HT1080 (cell line): ENCODE data around the gene PID1. TPM values are rescaled to one million over a fixed set of nuclear protein-coding genes. Genes with fewer than 3 reads are reported as not detected.

ENCODE experiments used
- DNase-seq: peaks from one replicate; pipeline ENCODE4 v3.0.0-alpha.2; 2015; ENCODE audit warnings: low read depth
- total RNA-seq: library from RNA; depleted of rRNA; stranded (reverse); fragments of >200 nt; shearing (Covaris generic); gene quantifications from 2 replicates; pipeline ENCODE4 v1.2.3, GENCODE V29; 2014

Gene PID1
- total RNA-seq, 1 experiment from 2014 or later: 4.6 TPM

DNA sequence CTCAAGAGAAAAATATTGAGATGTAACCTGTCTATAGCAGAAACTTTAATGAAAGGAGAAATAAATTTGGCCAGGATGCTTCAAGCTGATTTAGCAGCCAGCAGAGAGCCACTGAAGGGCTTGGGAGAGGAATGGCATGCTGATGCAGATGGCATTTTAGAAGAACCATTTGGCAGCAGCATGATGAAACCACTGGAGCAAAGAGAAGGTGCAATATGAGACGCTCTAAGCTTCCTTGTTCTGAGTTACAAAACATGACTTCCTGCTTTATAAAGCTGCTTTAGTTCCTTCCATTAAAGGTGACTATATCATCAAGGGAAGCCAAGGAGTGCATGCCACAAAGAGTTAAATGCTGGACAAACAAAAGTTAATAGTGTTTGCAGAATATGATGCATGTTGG is 189.7 kb downstream of the PID1 start:
- peak; percentile 26 for DNase-seq

- peak; percentile 47 for DNase-seq
Observed at GRCh38 chr2:229080172-229080571, 190.9 kb downstream of the PID1 start.

DNA sequence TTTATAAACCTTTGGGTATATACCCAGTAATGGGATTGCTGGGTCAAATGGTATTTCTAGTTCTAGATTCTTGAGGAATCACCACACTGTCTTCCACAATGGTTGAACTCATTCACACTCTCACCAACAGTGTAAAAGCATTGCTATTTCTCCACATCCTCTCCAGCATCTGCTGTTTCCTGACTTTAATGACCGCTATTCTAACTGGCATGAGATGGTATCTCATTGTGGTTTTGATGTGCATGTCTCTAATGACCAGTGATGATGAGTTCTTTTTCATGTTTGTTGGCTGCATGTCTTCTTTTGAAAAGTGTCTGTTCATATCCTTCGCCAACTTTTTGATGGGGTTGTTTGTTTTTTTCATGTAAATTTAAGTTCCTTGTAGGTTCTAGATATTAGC is 194.2 kb downstream of the PID1 start:
- peak; percentile 3 for DNase-seq

DNA sequence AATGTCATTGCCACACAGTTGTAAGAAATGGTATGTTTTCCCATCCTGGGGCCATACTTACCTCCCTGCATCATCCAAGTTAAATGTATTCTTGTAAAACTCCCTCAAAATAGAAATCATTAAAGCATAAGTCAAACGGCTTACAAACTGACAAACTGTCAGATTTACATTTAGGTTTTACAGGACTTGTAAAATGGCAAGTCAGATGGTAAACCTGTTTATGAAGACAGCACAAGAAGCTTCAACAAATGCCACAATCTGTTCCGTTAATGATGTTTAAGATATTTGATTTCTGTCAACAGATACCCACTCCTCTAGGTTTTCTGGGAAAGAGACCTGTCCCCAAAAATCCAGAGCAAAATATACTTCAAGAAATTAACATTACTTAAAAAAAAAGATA is 197.2 kb downstream of the PID1 start:
- DNase-seq: no peak

DNA sequence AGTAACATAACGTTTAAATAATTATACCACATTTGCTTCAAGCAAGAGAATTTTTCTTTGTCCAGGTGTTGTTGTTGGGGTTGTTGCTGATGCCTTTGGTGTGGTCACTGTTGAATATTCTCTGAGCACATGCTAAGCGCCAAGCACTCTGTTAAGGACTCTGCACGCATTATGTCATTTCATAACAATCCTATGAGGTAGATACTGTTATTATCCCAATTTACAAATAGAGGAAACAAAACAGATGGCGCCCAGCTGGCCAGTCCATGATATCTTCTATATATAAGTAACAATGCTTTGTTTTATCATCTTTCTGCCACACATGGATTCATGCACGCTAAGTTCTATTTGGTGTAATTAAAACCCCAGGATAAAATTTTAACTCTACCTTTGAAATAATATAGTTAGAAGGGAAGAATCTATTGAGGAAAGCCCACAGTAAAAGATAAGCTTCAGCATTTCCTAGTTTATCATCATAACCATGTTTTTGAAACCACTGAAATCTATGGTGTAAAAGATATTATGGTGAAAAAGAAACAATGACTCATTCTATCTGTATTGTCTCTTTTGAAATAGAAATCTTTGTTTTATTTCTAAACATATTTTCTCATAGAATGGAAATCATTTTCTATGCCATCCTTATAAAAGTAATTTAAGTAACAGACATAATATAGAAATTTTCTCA is 199.7 kb downstream of the PID1 start:
- DNase-seq: no peak

DNA sequence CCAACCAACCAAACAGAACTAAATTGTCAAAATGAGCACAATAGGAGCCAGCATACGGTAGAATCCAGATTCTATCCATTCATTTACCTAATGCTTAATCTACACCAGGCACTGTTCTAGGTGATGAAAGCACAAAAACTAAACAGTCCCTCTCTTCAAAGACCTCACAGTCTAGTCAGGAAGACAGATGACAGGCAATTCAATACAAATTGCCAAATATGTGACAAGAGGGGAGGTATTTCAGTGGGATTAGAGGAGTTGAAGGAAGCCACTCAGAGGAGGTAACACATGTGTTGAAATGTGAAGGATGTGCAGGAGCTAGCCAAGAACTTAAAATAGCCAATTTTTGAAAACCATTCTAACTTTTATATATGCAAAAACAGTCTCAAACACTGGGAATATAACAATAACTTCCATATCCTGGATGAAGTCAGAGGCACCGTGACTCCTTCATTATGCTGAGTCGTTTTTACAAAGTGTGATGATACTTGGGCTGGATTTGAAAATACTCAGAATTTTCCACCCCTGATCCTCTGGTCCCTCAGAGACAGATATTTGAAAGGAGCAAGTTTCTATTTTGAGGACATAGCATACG is 204.9 kb downstream of the PID1 start:
- no peak for DNase-seq

DNA sequence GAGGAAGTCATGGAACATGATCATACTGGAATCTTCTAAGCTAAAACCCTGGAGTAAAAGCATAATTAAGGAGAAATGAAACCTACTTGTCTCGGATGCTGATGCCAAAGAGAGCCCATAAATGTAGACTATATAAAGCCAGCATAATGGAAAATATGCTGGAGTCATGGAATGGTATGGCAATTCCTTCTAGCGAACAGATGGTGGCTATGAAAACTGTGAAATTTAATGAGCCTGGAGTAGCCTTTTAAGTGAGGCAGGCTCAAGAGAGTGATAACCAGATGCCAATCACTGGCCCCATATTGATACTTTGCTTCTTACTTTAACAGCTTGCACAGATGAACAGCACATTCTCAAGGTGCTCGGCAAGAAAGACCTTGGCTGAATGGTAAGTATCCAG is 206.3 kb downstream of the PID1 start:
- no peak for DNase-seq

GRCh38 chr2:229060147-229060546 is 210.9 kb downstream of the PID1 start:
- no peak for DNase-seq

DNA sequence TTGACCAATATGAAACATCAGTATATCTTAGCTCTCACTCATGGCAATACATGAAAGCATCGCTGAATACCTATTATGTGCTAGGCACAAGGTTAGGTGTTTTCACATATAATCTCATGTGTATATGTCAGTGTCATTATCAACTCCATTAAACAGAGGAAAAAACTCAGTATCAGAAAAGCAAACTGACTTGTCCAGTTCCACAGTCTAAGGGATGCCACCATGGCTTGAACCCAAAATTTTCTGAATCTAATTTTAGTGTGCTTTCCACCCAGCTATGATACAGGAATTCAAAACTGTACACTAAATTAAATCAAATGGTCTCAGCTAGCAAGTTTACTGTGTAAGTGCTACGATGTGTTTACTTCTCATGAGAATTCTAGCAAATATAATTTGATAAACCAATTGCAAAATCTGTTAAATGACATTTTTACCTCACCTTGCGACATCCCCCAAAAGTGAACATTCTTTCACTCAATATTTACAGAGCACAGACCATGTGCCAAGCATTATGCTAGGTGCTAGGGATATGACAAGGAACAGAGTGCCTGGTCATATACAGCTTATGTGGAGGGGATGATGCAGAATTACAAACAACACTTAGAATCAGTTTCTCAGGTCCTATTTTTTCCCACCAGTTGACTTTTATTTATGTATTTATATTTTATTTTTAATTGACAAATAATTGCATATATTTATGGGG is 211.6 kb downstream of the PID1 start:
- DNase-seq: no peak

DNA sequence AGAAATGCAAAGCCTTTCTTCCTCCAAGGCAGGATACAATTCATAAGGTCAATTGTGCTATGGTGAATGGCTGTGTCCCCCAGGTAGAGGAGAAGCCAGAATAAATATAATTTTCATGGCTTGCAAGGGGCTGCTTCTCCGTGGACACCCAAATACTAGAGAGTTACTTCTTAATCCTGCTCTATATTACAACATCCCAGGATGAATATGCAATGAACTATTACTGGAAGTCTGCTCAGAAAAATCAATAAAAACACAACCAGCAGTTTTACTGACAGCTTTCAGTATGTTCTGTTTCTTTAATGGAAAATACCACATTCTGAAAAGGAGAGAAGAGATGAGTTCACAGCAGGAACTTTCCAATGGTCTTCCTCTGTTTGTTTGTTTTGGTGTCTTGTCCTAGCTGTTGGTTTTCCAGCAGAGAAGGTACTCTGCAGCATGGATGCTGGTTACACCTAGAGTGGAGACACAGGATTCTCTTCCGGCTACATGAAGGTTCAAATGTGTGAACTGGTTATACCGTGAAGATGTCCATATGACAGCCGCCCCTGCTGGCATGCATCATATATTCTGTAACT is 213.0 kb downstream of the PID1 start:
- DNase-seq: no peak

- peak; percentile 61 for DNase-seq
Observed at GRCh38 chr2:229054311-229054710, 216.8 kb downstream of the PID1 start.

- DNase-seq: no peak
Observed at GRCh38 chr2:229051798-229052197, 219.3 kb downstream of the PID1 start.

GRCh38 chr2:229050133-229050532 is 221.0 kb downstream of the PID1 start:
- DNase-seq: no peak

DNA sequence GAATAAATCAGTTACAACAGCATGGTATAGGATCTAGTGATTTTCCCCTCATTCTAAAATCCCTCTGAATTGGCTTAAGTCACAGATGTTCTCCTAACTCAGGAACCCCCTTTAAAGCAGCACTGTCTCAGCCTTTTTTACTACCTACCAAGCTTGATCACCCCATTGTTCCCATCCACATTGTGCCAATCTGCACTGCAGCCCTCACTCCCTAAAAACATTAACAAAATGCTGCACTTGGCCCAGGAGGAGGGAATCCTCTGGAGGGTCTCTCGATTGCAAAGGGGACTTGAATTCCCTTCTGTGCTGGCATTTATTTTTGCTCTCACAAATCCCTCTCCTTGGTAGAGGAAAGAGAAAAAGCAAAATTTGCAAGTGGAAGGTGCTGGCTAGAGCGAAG is 223.0 kb downstream of the PID1 start:
- no peak for DNase-seq

DNA sequence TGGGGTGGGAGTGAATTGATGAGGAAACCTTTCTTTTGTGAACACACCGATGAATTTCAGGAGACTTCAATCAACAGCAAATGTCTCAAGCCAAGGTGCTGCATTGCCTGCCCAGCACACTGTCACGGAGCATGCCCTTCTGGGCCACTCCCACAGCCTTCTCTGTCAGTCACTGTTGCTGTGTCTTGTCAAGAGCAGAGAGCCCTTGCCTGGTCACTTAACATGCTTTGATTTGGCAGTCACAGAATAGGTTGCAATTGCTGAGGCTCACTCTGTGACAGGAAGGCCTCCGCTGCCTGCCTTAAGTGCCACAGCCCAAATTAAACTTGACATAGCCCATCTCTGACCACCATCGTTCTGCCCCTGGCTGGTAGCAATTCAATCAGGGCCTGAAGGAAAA is 225.4 kb downstream of the PID1 start:
- no peak for DNase-seq

DNA sequence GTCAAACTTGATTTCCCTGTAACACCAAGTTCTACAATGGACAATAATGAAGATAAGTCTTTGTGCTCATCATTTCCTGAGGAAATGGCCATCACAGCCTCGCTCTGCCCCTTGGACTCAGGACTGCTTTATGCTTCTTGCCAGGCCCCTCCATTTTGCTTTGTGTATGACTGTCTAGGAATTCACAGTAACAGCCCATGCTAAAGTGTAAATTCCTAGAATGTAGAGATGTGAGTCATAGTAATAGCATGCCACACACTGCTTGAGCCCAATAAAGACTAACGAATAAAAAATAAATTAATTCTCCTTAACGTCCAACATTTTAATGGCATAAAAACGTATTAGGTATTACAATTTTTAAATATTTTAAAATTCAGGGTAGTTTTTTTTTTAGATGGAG is 226.5 kb downstream of the PID1 start:
- peak; percentile 42 for DNase-seq

DNA sequence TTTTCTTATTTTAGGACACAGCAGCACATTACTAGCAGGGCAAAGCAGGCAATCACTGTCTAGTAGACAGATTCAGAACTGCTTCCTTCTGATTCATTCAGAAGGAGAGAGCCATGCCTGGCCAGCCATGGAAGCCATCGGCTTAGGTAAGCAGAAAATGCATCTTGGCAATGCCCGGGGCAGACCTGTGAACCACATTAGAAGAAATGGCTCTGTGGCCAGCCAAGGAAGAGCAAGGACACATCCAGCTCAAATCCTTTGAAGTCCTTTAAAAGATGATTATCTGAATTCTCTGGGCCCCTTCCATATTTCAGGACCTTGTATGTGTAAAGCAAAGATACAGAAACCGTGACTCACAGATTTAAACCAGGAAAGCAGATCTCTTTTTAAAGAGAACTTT is 227.4 kb downstream of the PID1 start:
- DNase-seq: no peak

- DNase-seq: no peak
Observed at GRCh38 chr2:229042349-229042748, 228.7 kb downstream of the PID1 start.

GRCh38 chr2:229041691-229042090 is 229.4 kb downstream of the PID1 start:
- no peak for DNase-seq

DNA sequence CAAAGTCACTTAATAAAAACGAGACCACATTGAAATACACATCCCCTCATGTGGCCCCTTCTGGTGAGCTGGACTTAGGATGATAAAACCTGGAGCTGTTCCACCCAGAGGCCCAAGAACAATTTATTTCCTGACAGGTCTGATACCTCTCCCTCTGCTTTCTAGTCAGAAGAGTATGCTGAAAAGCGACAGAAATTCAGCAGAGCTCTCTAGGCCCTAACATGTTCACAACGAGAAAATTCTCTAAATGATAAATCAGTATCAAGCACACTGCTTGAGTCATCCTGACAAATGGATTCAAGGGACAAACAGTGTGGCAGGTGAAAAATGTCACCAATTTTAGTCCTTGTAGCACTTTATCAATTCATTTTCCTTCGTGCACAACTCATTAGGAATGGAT is 233.5 kb downstream of the PID1 start:
- DNase-seq: no peak

DNA sequence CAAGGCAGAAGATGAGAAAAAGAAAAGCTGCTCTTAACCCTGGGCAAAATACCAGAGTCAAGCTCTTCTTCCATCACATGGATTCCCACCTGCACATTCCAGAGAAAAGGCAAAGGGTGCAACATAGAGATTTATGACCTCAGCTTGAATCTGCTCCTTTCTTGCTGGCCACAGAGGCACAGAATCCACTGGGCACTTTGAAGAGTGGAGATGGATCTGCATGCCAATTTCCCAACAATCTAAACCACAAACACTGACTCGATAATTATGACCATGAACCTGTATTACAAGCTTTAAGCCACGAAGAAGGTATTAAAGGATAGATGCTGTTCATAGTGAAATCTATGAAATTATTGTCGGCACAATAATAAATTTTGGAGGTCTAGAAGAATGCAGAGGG is 237.3 kb downstream of the PID1 start:
- DNase-seq: no peak

DNA sequence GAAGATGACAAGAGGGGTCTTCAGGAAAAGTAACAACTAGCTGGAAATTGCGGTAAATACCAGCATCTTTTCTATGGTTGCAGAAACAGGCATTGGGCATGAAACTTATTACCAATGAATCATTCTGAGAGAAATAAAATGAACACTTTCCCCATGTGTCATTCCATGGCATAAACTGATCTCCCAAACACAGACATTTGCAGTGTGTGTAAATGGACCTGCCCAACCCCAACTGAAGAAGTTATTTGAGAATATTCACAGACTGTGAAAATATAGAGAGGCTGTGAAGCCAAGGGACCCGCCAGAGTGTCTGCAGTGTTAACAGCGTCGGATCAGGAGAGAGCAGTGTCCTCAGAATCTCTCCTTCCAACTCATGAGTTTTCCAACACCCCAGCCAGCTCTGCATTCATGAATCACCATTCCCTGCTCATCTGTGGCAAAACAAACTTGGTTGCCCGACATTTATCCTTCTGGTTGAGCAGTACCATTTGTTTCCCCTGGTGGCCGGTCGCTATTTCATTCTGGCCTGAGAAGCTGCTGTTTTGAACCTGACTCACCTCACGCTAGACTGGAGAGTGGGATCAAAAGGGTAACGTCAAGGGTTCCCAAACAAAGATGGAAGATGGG is 238.4 kb downstream of the PID1 start:
- no peak for DNase-seq
